ENCODE measurements around the gene NNAT. TPM values are rescaled to one million over a fixed set of nuclear protein-coding genes. Genes with fewer than 3 reads are reported as not detected.

NNAT gene
- total RNA-seq, 1 donor from 2014 or later, result not detected

GRCh38 chr20:37490663-37491350 is 30.2 kb upstream of the NNAT start:
- no peaks in the 10 kb centered on the region for H3K9me3 Mint-ChIP-seq
- no peak overlapping the region for H3K4me3 Mint-ChIP-seq (ENCODE audit: low read depth)
- H3K4me1 Mint-ChIP-seq (ENCODE audit: low read depth), result no peaks in the 10 kb centered on the region
- intact Hi-C loops (cut with micrococcal nuclease), result no loop called here
- DNase-seq (ENCODE audit: low spot score), result no peak
- H3K36me3 Mint-ChIP-seq (ENCODE audit: low read depth), result no peaks in the 10 kb centered on the region
- no peak overlapping the region for H3K27ac Mint-ChIP-seq
- H3K27me3 Mint-ChIP-seq (ENCODE audit: low read depth), result no peaks in the 10 kb centered on the region

- intact Hi-C loops (cut with micrococcal nuclease), result no loop called here
- DNase-seq (ENCODE audit: low spot score), result no peak
- Mint-ChIP-seq H3K27ac (no peak overlapping the region), H3K27me3 (ENCODE audit: low read depth) (no peaks in the 10 kb centered on the region), H3K36me3 (ENCODE audit: low read depth) (no peaks in the 10 kb centered on the region), H3K4me3 (ENCODE audit: low read depth) (no peak overlapping the region), H3K4me1 (ENCODE audit: low read depth) (no peaks in the 10 kb centered on the region), H3K9me3 (no peaks in the 10 kb centered on the region)
These were observed 28.9 kb upstream of the NNAT start for GRCh38 chr20:37492096-37492625.

GRCh38 chr20:37492945-37493344 is 28.1 kb upstream of the NNAT start:
- Mint-ChIP-seq H3K9me3 (no peaks in the 10 kb centered on the region), H3K27me3 (ENCODE audit: low read depth) (no peaks in the 10 kb centered on the region), H3K4me1 (ENCODE audit: low read depth) (no peaks in the 10 kb centered on the region), H3K27ac (no peak overlapping the region), H3K36me3 (ENCODE audit: low read depth) (no peaks in the 10 kb centered on the region), H3K4me3 (ENCODE audit: low read depth) (no peak overlapping the region)
- intact Hi-C loops (cut with micrococcal nuclease), result no loop called here
- no peak for DNase-seq (ENCODE audit: low spot score)

GRCh38 chr20:37494301-37494700 is 26.7 kb upstream of the NNAT start:
- no peak for DNase-seq (ENCODE audit: low spot score)
- no peaks in the 10 kb centered on the region for H3K27me3 Mint-ChIP-seq (ENCODE audit: low read depth)
- intact Hi-C loops (cut with micrococcal nuclease), result no loop called here
- no peaks in the 10 kb centered on the region for H3K9me3 Mint-ChIP-seq
- H3K27ac Mint-ChIP-seq, result no peak overlapping the region
- no peak overlapping the region for H3K4me3 Mint-ChIP-seq (ENCODE audit: low read depth)
- H3K36me3 Mint-ChIP-seq (ENCODE audit: low read depth), result no peaks in the 10 kb centered on the region
- no peaks in the 10 kb centered on the region for H3K4me1 Mint-ChIP-seq (ENCODE audit: low read depth)

- Mint-ChIP-seq H3K36me3 (ENCODE audit: low read depth) (no peaks in the 10 kb centered on the region), H3K27me3 (ENCODE audit: low read depth) (no peaks in the 10 kb centered on the region), H3K27ac (no peak overlapping the region), H3K9me3 (no peaks in the 10 kb centered on the region), H3K4me1 (ENCODE audit: low read depth) (no peaks in the 10 kb centered on the region), H3K4me3 (ENCODE audit: low read depth) (no peak overlapping the region)
- no peak for DNase-seq (ENCODE audit: low spot score)
- intact Hi-C loops (cut with micrococcal nuclease), result no loop called here
These were observed 26.3 kb upstream of the NNAT start for GRCh38 chr20:37494796-37495195.

DNA sequence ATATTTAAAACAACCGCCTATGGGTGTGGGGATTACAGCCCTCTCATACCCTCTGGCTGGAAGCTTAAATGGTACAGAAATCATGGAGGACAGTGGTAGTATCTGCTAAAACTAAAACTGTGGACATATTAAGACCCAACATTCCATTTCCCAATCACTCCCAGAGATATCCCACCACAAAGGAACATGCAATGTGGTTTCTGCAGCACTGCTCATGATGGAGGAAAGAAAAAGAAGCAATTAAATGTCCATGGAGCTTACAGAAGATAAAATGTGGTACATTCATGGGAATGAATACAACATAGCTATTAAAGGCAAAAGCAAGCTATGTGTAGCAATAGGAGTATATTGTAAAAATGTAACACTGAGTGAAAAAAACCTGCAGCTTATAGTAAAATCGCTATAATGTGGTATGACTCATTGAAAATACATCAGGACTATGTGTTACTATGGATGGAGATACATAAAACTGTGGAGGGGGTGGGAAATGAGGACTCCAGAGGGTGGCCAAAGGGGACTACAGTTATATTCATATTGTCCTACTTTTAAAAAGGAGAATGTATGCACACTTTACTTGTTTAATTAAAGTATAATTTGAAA is 22.9 kb upstream of the NNAT start:
- Mint-ChIP-seq H3K36me3 (ENCODE audit: low read depth) (no peaks in the 10 kb centered on the region), H3K9me3 (no peaks in the 10 kb centered on the region), H3K27me3 (ENCODE audit: low read depth) (no peaks in the 10 kb centered on the region), H3K27ac (no peak overlapping the region), H3K4me3 (ENCODE audit: low read depth) (no peak overlapping the region), H3K4me1 (ENCODE audit: low read depth) (no peaks in the 10 kb centered on the region)
- intact Hi-C loops (cut with micrococcal nuclease), result no loop called here
- no peak for DNase-seq (ENCODE audit: low spot score)

- H3K36me3 Mint-ChIP-seq (ENCODE audit: low read depth), result no peaks in the 10 kb centered on the region
- no peaks in the 10 kb centered on the region for H3K27me3 Mint-ChIP-seq (ENCODE audit: low read depth)
- no peaks in the 10 kb centered on the region for H3K9me3 Mint-ChIP-seq
- no peak for DNase-seq (ENCODE audit: low spot score)
- H3K27ac Mint-ChIP-seq, result no peak overlapping the region
- intact Hi-C loops (cut with micrococcal nuclease), result no loop called here
- H3K4me1 Mint-ChIP-seq (ENCODE audit: low read depth), result no peaks in the 10 kb centered on the region
- no peak overlapping the region for H3K4me3 Mint-ChIP-seq (ENCODE audit: low read depth)
These were observed 20.7 kb upstream of the NNAT start for GRCh38 chr20:37500311-37500710.

- Mint-ChIP-seq H3K4me3 (ENCODE audit: low read depth) (no peak overlapping the region), H3K27ac (no peak overlapping the region), H3K36me3 (ENCODE audit: low read depth) (no peaks in the 10 kb centered on the region), H3K4me1 (ENCODE audit: low read depth) (no peaks in the 10 kb centered on the region), H3K27me3 (ENCODE audit: low read depth) (no peaks in the 10 kb centered on the region), H3K9me3 (no peaks in the 10 kb centered on the region)
- intact Hi-C loops (cut with micrococcal nuclease), result no loop called here
- DNase-seq (ENCODE audit: low spot score), result no peak
These were observed 19.1 kb upstream of the NNAT start for GRCh38 chr20:37501940-37502339.

GRCh38 chr20:37502654-37503053 is 18.4 kb upstream of the NNAT start:
- Mint-ChIP-seq H3K9me3 (no peaks in the 10 kb centered on the region), H3K36me3 (ENCODE audit: low read depth) (no peaks in the 10 kb centered on the region), H3K4me3 (ENCODE audit: low read depth) (no peak overlapping the region), H3K27ac (no peak overlapping the region), H3K4me1 (ENCODE audit: low read depth) (no peaks in the 10 kb centered on the region), H3K27me3 (ENCODE audit: low read depth) (no peaks in the 10 kb centered on the region)
- no peak for DNase-seq (ENCODE audit: low spot score)
- intact Hi-C loops (cut with micrococcal nuclease), result no loop called here

GRCh38 chr20:37503256-37503927 is 17.7 kb upstream of the NNAT start:
- no peaks in the 10 kb centered on the region for H3K36me3 Mint-ChIP-seq (ENCODE audit: low read depth)

DNA sequence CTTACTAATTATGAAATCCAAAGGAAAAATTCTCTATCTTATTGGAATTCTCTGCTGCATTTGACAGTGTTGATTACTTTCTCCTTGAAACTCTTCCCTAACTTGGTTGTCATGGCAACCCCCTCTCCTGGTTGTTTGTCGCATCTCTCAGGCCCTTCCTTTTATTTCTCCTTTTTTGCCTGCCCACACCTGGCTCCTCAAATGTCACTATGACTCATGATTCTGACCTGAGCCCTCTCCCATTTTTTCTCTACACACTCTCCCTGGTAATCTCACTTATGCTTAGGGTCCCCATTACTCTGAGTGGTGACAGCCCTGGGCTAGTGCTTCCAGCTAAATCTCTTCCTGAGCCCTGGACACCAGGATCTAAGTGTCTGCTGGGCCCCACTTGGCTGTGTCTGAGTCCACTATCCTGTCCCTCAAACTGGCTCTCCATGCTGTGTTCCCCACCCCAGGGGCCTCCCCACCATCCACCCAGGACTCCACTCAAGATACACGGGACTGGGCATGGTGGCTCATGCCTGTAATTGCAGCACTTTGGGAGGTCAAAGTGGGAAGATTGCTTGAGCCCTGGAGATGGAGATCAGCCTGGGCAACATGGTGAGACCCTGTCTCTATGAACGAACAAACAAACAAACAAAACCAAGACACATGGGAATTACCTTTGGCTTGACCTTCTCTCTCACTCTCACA is 16.5 kb upstream of the NNAT start:
- H3K27me3 Mint-ChIP-seq (ENCODE audit: low read depth), result no peaks in the 10 kb centered on the region
- DNase-seq (ENCODE audit: low spot score), result no peak
- H3K9me3 Mint-ChIP-seq, result no peaks in the 10 kb centered on the region
- H3K4me1 Mint-ChIP-seq (ENCODE audit: low read depth), result no peaks in the 10 kb centered on the region
- no peaks in the 10 kb centered on the region for H3K36me3 Mint-ChIP-seq (ENCODE audit: low read depth)
- intact Hi-C loops (cut with micrococcal nuclease), result no loop called here
- no peak overlapping the region for H3K4me3 Mint-ChIP-seq (ENCODE audit: low read depth)
- H3K27ac Mint-ChIP-seq, result no peak overlapping the region

More at GRCh38 chr20:37503256-37503927, 17.7 kb upstream of the NNAT start:
- DNase-seq (ENCODE audit: low spot score), result no peak
- Mint-ChIP-seq H3K4me3 (ENCODE audit: low read depth) (no peak overlapping the region), H3K27me3 (ENCODE audit: low read depth) (no peaks in the 10 kb centered on the region), H3K27ac (no peak overlapping the region), H3K4me1 (ENCODE audit: low read depth) (no peaks in the 10 kb centered on the region), H3K9me3 (no peaks in the 10 kb centered on the region)
- intact Hi-C loops (cut with micrococcal nuclease), result no loop called here

- intact Hi-C loops (cut with micrococcal nuclease), result no loop called here
These were observed 15.5 kb upstream of the NNAT start for GRCh38 chr20:37505263-37506151.

More at GRCh38 chr20:37505263-37506151, 15.5 kb upstream of the NNAT start:
- Mint-ChIP-seq H3K9me3 (no peaks in the 10 kb centered on the region), H3K4me3 (ENCODE audit: low read depth) (no peak overlapping the region), H3K27ac (no peak overlapping the region), H3K27me3 (ENCODE audit: low read depth) (no peaks in the 10 kb centered on the region), H3K4me1 (ENCODE audit: low read depth) (no peaks in the 10 kb centered on the region), H3K36me3 (ENCODE audit: low read depth) (no peaks in the 10 kb centered on the region)
- no peak for DNase-seq (ENCODE audit: low spot score)
